GM19240 (cell line): ENCODE data around the gene CD86.
A peak's percentile ranks its signal among the peaks of the same experiment; 100 is the strongest.

Experiments
- DNase-seq: peaks from one replicate; pipeline ENCODE4 v3.0.0; 2011; ENCODE audit warnings: low spot score; ENCODE audit not compliant: insufficient read length

CD86 gene

GRCh38 chr3:122092460-122093165 lies 37.5 kb downstream of the CD86 start:
- DNase-seq: no peak

- DNase-seq: no peak
These were observed 39.0 kb downstream of the CD86 start for GRCh38 chr3:122094125-122094524.

- DNase-seq: no peak
These were observed 39.5 kb downstream of the CD86 start for GRCh38 chr3:122094693-122095092.

- no peak for DNase-seq
These were observed 42.0 kb downstream of the CD86 start for GRCh38 chr3:122097141-122097540.

GRCh38 chr3:122098611-122099010 lies 43.4 kb downstream of the CD86 start:
- no peak for DNase-seq

- DNase-seq: no peak
These were observed 44.1 kb downstream of the CD86 start for GRCh38 chr3:122099255-122099654.

- DNase-seq: no peak
These were observed 44.9 kb downstream of the CD86 start for GRCh38 chr3:122100083-122100482.

GRCh38 chr3:122100591-122101463 lies 45.7 kb downstream of the CD86 start:
- DNase-seq: no peak

- no peak for DNase-seq
These were observed 46.5 kb downstream of the CD86 start for GRCh38 chr3:122101646-122102045.

GRCh38 chr3:122102191-122102935 lies 47.2 kb downstream of the CD86 start:
- DNase-seq: no peak

GRCh38 chr3:122103821-122104514 lies 48.8 kb downstream of the CD86 start:
- no peak for DNase-seq

GRCh38 chr3:122104515-122105194 lies 49.5 kb downstream of the CD86 start:
- DNase-seq: no peak

GRCh38 chr3:122105626-122106025 lies 50.5 kb downstream of the CD86 start:
- DNase-seq: no peak

GRCh38 chr3:122107171-122107570 lies 52.0 kb downstream of the CD86 start:
- no peak for DNase-seq

- no peak for DNase-seq
These were observed 56.8 kb downstream of the CD86 start for GRCh38 chr3:122111974-122112373.

- DNase-seq: no peak
These were observed 57.6 kb downstream of the CD86 start for GRCh38 chr3:122112754-122113153.

GRCh38 chr3:122123850-122124249 lies 68.7 kb downstream of the CD86 start:
- no peak for DNase-seq

GRCh38 chr3:122132949-122133540 lies 77.9 kb downstream of the CD86 start:
- DNase-seq: no peak

- peak; percentile 23 for DNase-seq
These were observed 91.3 kb downstream of the CD86 start for GRCh38 chr3:122146466-122146865.

GRCh38 chr3:122148941-122149627 lies 93.9 kb downstream of the CD86 start:
- DNase-seq: no peak
